ENCODE results near the gene RASA2. TPM values are rescaled to one million over a fixed set of nuclear protein-coding genes. Genes with fewer than 3 reads are reported as not detected.
A peak's percentile ranks its signal among the peaks of the same experiment; 100 is the strongest.

Gene RASA2
- total and polyA plus RNA-seq, 2 experiments from 2014 or later = 6.2 to 12.6 TPM

- 83% methylated on average over 1 of the region's 1 CpG for WGBS (ENCODE audit: low lambda C conversion rate, missing lambda C conversion rate)
Measured at GRCh38 chr3:141643796-141644195, 157.0 kb downstream of the RASA2 start.

DNA sequence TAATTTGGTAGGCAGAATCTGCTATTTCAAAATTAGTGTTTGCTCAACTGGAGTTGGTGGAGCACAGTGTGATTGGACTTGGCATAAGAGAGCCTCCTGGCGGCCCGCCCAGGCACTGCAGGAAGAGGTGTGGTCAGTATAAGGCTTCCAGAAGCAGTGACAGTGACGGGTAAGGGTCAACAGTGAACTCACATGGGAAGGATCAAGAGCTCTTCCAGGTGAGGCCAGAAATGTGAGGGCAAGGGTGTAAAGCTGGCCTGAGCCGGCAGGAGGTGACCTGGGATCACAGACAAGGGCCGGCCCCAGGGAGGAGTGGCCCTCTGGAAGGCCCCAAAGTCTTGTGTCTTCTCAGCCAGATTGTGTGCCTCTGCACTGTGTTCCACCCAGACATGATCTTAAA is 158.1 kb downstream of the RASA2 start:
- WGBS (ENCODE audit: low lambda C conversion rate, missing lambda C conversion rate) = 50% methylated on average over 5 of the region's 5 CpGs
- H4K20me1 ChIP-seq (ENCODE audit: insufficient read depth, poor library complexity, severe bottlenecking) = no peaks in the 10 kb centered on the region
- H3K27ac ChIP-seq = no peak overlapping the region
- no peaks in the 10 kb centered on the region for H3K36me3 ChIP-seq (replicated peaks; ENCODE audit: insufficient read depth, low read depth)
- no peaks in the 10 kb centered on the region for H3K9me2 ChIP-seq (replicated peaks; ENCODE audit: insufficient read depth)
- no peaks in the 10 kb centered on the region for H3K9me3 ChIP-seq (ENCODE audit: low read depth)
- peaks cover 7% of the 10 kb centered on the region for H3K4me1 ChIP-seq (ENCODE audit: insufficient read depth)
- no peaks in the 10 kb centered on the region for H3K79me2 ChIP-seq
- H2AFZ ChIP-seq = no peak overlapping the region
- no peak overlapping the region for H3K4me2 ChIP-seq
- peak; percentile 71 for DNase-seq (ENCODE audit: low spot score)
- no peak for TF ChIP-seq EZH2phosphoT487 (IDR thresholded peaks at IDR 0.05; ENCODE audit: low read depth, severe bottlenecking, unreplicated experiment)
- TF ChIP-seq EZH2 (IDR thresholded peaks at IDR 0.05; ENCODE audit: borderline replicate concordance) = no peak
- TF ChIP-seq, protein P1, sequence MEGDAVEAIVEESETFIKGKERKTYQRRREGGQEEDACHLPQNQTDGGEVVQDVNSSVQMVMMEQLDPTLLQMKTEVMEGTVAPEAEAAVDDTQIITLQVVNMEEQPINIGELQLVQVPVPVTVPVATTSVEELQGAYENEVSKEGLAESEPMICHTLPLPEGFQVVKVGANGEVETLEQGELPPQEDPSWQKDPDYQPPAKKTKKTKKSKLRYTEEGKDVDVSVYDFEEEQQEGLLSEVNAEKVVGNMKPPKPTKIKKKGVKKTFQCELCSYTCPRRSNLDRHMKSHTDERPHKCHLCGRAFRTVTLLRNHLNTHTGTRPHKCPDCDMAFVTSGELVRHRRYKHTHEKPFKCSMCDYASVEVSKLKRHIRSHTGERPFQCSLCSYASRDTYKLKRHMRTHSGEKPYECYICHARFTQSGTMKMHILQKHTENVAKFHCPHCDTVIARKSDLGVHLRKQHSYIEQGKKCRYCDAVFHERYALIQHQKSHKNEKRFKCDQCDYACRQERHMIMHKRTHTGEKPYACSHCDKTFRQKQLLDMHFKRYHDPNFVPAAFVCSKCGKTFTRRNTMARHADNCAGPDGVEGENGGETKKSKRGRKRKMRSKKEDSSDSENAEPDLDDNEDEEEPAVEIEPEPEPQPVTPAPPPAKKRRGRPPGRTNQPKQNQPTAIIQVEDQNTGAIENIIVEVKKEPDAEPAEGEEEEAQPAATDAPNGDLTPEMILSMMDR (IDR thresholded peaks at IDR 0.05; ENCODE audit: poor library complexity) = peak; percentile 49
- H3K4me3 ChIP-seq = no peak overlapping the region
- no peaks in the 10 kb centered on the region for H3K27me3 ChIP-seq

More at GRCh38 chr3:141643796-141644195, 157.0 kb downstream of the RASA2 start:
- Histone ChIP-seq H3K4me3 (no peak overlapping the region), H3K9me3 (ENCODE audit: low read depth) (no peaks in the 10 kb centered on the region), H3K4me2 (no peak overlapping the region), H3K27ac (no peak overlapping the region), H3K9me2 (replicated peaks; ENCODE audit: insufficient read depth) (no peaks in the 10 kb centered on the region), H2AFZ (no peak overlapping the region), H3K4me1 (ENCODE audit: insufficient read depth) (peaks cover 7% of the 10 kb centered on the region), H3K79me2 (no peaks in the 10 kb centered on the region), H3K36me3 (replicated peaks; ENCODE audit: insufficient read depth, low read depth) (no peaks in the 10 kb centered on the region), H3K27me3 (no peaks in the 10 kb centered on the region), H4K20me1 (ENCODE audit: insufficient read depth, poor library complexity, severe bottlenecking) (no peaks in the 10 kb centered on the region)
- no peak for DNase-seq (ENCODE audit: low spot score)
- TF ChIP-seq EZH2phosphoT487 (IDR thresholded peaks at IDR 0.05; ENCODE audit: low read depth, severe bottlenecking, unreplicated experiment) (no peak), EZH2 (IDR thresholded peaks at IDR 0.05; ENCODE audit: borderline replicate concordance) (no peak)
- TF ChIP-seq, protein P1 (IDR thresholded peaks at IDR 0.05; ENCODE audit: poor library complexity) = no peak

GRCh38 chr3:141646760-141647561 is 160.1 kb downstream of the RASA2 start:
- Histone ChIP-seq H3K36me3 (replicated peaks; ENCODE audit: insufficient read depth, low read depth) (no peaks in the 10 kb centered on the region), H2AFZ (no peak overlapping the region), H3K9me3 (ENCODE audit: low read depth) (no peaks in the 10 kb centered on the region), H3K4me2 (no peak overlapping the region), H3K9me2 (replicated peaks; ENCODE audit: insufficient read depth) (no peaks in the 10 kb centered on the region), H3K4me3 (no peak overlapping the region), H3K79me2 (no peaks in the 10 kb centered on the region), H3K4me1 (ENCODE audit: insufficient read depth) (peaks cover 7% of the 10 kb centered on the region), H4K20me1 (ENCODE audit: insufficient read depth, poor library complexity, severe bottlenecking) (no peaks in the 10 kb centered on the region), H3K27ac (no peak overlapping the region), H3K27me3 (no peaks in the 10 kb centered on the region)
- WGBS (ENCODE audit: low lambda C conversion rate, missing lambda C conversion rate) = 67% methylated on average over 8 of the region's 8 CpGs
- DNase-seq (ENCODE audit: low spot score) = peak; percentile 26
- TF ChIP-seq EZH2phosphoT487 (IDR thresholded peaks at IDR 0.05; ENCODE audit: low read depth, severe bottlenecking, unreplicated experiment) = no peak
- TF ChIP-seq, protein P1 (IDR thresholded peaks at IDR 0.05; ENCODE audit: poor library complexity) = no peak
- TF ChIP-seq EZH2 (IDR thresholded peaks at IDR 0.05; ENCODE audit: borderline replicate concordance) = no peak

All from hepatocyte (in vitro differentiated cells).